Spleen (tissue), 11 donors: ENCODE data around the gene RIPPLY2. TPM values are rescaled to one million over a fixed set of nuclear protein-coding genes. Genes with fewer than 3 reads are reported as not detected.

Experiments
- DNase-seq: peaks from one replicate; pipeline ENCODE4 v3.0.0-alpha.2; 2020
- H3K27ac ChIP-seq, 8 donors: fragments of 200-600 bp; sonication (generic) in 7 of 8; 1 replicate in 4 of 8; 2 replicates in 4 of 8; pipeline versions ENCODE4 v1.5.0 to v1.8.0; 2016 to 2021; ENCODE audit warnings: inconsistent platforms in 4 of 8, mild to moderate bottlenecking in 4 of 8, moderate library complexity in 1 of 8
- H3K27me3 ChIP-seq, 7 donors: fragments of 200-600 bp; sonication (generic) in 6 of 7; replicated peaks in 1 of 7; 1 replicate in 4 of 7; 2 replicates in 3 of 7; pipeline versions ENCODE4 v1.5.0 to v1.8.0; 2016 to 2021; ENCODE audit warnings: inconsistent platforms in 3 of 7, mild to moderate bottlenecking in 1 of 7
- H3K36me3 ChIP-seq, 6 donors: fragments of 200-600 bp; sonication (generic) in 5 of 6; 1 replicate in 4 of 6; 2 replicates in 2 of 6; pipeline versions ENCODE4 v1.5.0 to v1.8.0; 2016 to 2021; ENCODE audit warnings: inconsistent platforms in 2 of 6
- H3K4me1 ChIP-seq, 6 donors: fragments of 200-600 bp; sonication (generic) in 5 of 6; 1 replicate in 3 of 6; 2 replicates in 3 of 6; pipeline versions ENCODE4 v1.5.0 to v1.8.0; 2016 to 2021; ENCODE audit warnings: inconsistent platforms in 3 of 6
- H3K4me3 ChIP-seq, 8 donors: fragments of 200-600 bp; sonication (generic) in 7 of 8; 1 replicate in 4 of 8; 2 replicates in 4 of 8; pipeline versions ENCODE4 v1.5.0 to v1.8.0; 2016 to 2021; ENCODE audit warnings: inconsistent platforms in 4 of 8, mild to moderate bottlenecking in 4 of 8, moderate library complexity in 2 of 8
- H3K9me3 ChIP-seq, 8 donors: fragments of 200-600 bp; sonication (generic) in 7 of 8; 1 replicate in 4 of 8; 2 replicates in 4 of 8; pipeline versions ENCODE4 v1.5.0 to v1.8.0; 2016 to 2021; ENCODE audit warnings: inconsistent platforms in 4 of 8
- POLR2A ChIP-seq, 3 donors: fragments of 450-650 bp; IDR thresholded peaks; one replicate each; pipeline ENCODE4 v1.5.1; 2017; ENCODE audit warnings: antibody characterized with exemption in 3 of 3, mild to moderate bottlenecking in 1 of 3
- POLR2AphosphoS5 ChIP-seq, 3 donors: sonication (generic); formaldehyde crosslinking; IDR thresholded peaks; one replicate each; pipeline ENCODE4 v1.5.1; 2017; ENCODE audit warnings: antibody characterized with exemption in 3 of 3
- WGBS, 5 donors: extraction: QIAGEN DNeasy Blood & Tissue Kit in 3 of 5; methylation state at CpG; one replicate each; pipeline versions ENCODE4 v1.1.5 to v1.1.7; 2013 to 2018; 5-methylcytosine and 5-hydroxymethylcytosine counted together
- intact Hi-C: fragments of 100-400 bp; cut with DNase I; formaldehyde crosslinking; loops from one replicate; pipeline ENCODE4 v1.15.0; 2023; ENCODE audit warnings: low total_unique reads
- polyA plus RNA-seq, 3 donors: library from polyadenylated mRNA; stranded (reverse); fragments of 200-250 nt; gene quantifications; one replicate each; pipeline ENCODE4 v1.2.1, GENCODE V29; 2013
- total RNA-seq, 7 donors: library from RNA; depleted of rRNA in 3 of 7; stranded (reverse); fragments of >200 nt in 3 of 7; fragmentation: NEBNext Ultra II Directional in 4 of 7; extraction: Animal tissue kit (Norgen Biotek cat#: 25700) in 4 of 7; gene quantifications; one replicate each; pipeline versions ENCODE4 v1.1.0 to v1.2.1, GENCODE V29; 2016 to 2021
- TF ChIP-seq, protein P1 (sequence below), 11 experiments: fragments of 200-600 bp in 7 of 11; fragments of 450-650 bp in 4 of 11; sonication (generic) in 4 of 11; IDR thresholded peaks in 8 of 11; conservative IDR thresholded peaks in 3 of 11; 1 replicate in 7 of 11; 2 replicates in 4 of 11; pipeline versions ENCODE4 v1.4.0 to v1.8.0; 2016 to 2021; ENCODE audit warnings: antibody characterized with exemption in 11 of 11, inconsistent platforms in 4 of 11, mild to moderate bottlenecking in 1 of 11
- donor health status: healthy with polysubstance abuse.
- donor health status: DM: no; HTN: no; CAD: no; lungs with moderate emphysema.
- donor health status: DM: no; HTN: no; CAD: no.
- donor health status: Bipolar disorder and iron deficiency.
- donor health status: healthy.
- donor health status: DM: no; HTN: no; CAD: no.
- donor health status: DM: yes; HTN: yes; CAD: no.

Gene RIPPLY2
- total and polyA plus RNA-seq, 10 donors, result 0.42 TPM; not detected in 9

DNA sequence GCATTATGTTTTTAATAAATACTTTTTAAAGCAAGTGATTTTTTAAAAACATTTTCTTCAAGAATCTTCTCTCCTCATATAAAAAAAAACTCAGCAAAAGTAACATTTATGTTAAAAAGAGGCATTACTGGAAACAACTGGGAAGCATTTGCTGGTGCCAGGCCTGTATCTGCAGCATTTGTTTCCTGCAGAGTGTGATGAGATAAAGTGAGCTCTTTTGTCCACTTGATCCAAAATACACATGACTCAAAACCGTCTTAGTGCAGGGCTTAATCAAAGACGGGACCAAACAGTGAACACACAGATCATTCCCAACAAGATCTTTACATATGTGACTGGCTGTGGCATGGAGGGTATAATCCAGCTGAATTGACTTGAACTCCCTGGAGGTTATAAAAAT, 28.3 kb upstream of the RIPPLY2 start:
- Histone ChIP-seq H3K27ac (no peak overlapping the region), H3K9me3 (peaks cover 0 to 3% (median 0%) of the 10 kb centered on the region in 8 donors), H3K36me3 (no peaks in the 10 kb centered on the region), H3K27me3 (no peaks in the 10 kb centered on the region), H3K4me1 (no peaks in the 10 kb centered on the region), H3K4me3 (no peak overlapping the region)
- DNase-seq, result no peak
- whole genome bisulfite sequencing, 5 donors, result 27 to 49% (median 38%) methylated on average over 2 of the region's 2 CpGs
- intact Hi-C loops, result no loop called here
- TF ChIP-seq POLR2A (IDR thresholded peaks at IDR 0.05) (no peak), POLR2AphosphoS5 (IDR thresholded peaks at IDR 0.05) (no peak)
- TF ChIP-seq, protein P1, sequence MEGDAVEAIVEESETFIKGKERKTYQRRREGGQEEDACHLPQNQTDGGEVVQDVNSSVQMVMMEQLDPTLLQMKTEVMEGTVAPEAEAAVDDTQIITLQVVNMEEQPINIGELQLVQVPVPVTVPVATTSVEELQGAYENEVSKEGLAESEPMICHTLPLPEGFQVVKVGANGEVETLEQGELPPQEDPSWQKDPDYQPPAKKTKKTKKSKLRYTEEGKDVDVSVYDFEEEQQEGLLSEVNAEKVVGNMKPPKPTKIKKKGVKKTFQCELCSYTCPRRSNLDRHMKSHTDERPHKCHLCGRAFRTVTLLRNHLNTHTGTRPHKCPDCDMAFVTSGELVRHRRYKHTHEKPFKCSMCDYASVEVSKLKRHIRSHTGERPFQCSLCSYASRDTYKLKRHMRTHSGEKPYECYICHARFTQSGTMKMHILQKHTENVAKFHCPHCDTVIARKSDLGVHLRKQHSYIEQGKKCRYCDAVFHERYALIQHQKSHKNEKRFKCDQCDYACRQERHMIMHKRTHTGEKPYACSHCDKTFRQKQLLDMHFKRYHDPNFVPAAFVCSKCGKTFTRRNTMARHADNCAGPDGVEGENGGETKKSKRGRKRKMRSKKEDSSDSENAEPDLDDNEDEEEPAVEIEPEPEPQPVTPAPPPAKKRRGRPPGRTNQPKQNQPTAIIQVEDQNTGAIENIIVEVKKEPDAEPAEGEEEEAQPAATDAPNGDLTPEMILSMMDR (IDR thresholded peaks at IDR 0.05 in 8 of 11, conservative IDR thresholded peaks at IDR 0.05 in 3 of 11), result no peak

DNA sequence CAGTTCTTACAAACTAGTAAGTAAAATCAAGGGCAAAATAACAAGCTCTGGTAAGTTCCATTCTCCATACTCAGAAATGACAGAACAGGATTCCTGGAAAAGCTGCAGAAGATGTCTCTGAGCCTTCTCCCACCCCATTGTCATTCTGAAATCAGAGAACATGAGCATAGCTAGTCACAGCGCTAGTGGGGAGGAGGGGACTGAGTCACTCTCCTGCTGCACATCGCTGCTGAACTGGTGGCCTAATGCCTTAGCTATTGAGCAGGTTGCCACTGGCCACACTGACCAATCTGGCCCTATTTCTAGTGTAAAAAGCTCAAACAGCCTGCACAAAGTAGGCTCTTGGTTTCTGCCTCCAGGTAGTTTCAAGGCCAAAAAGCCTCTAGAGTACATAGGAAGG, 26.1 kb upstream of the RIPPLY2 start:
- peaks cover 0 to 3% (median 0%) of the 10 kb centered on the region in 8 donors for H3K9me3 ChIP-seq
- WGBS, 5 donors, result 33 to 74% (median 54%) methylated on average over 2 of the region's 2 CpGs
- no peak for TF ChIP-seq POLR2AphosphoS5 (IDR thresholded peaks at IDR 0.05)
- TF ChIP-seq, protein P1 (IDR thresholded peaks at IDR 0.05 in 8 of 11, conservative IDR thresholded peaks at IDR 0.05 in 3 of 11), result no peak
- H3K36me3 ChIP-seq, result no peaks in the 10 kb centered on the region
- no peak overlapping the region for H3K27ac ChIP-seq
- intact Hi-C loops, result no loop called here
- H3K4me1 ChIP-seq, result no peaks in the 10 kb centered on the region
- H3K27me3 ChIP-seq, result no peaks in the 10 kb centered on the region
- no peak for DNase-seq
- no peak overlapping the region for H3K4me3 ChIP-seq

DNA sequence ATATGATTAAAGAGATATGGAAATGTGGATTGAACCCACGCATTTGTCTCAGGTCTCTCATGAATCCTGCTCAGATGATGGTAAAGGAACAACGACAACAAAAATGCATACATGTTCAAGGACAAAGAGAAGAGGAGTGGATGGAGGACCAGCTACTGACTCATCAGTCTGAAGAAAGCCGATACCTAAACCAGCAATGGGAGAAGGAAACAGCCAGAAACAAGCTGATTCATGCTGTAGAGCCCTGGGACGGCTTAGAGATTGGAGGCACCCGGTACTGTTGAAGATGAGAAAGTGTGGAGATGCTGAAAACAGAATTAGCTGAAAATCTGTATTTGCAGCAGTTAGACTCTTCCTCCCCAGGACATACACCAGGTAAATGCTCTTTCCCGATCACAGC, 14.4 kb upstream of the RIPPLY2 start:
- WGBS, 5 donors, result 79 to 93% (median 83%) methylated on average over 6 of the region's 6 CpGs

DNA sequence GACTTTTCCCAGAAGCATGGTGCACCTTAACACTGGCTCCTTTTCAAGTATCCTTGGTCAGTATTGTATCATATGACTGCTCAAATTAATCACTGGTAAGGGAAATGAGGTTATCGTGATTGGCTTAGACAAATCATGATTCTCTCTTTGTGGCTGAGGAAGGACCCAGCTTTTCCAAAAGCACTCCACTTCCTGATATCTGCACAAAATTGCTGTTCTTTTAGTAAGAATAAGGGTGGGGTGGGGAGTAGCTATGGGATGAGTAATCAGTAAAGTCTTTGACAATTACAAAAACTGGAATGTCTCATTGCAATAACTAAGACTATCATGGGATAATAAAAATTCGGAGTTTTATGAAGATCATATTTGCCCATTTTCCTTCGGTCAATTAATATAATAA, 9.0 kb upstream of the RIPPLY2 start:
- TF ChIP-seq POLR2AphosphoS5 (IDR thresholded peaks at IDR 0.05), result no peak
- TF ChIP-seq, protein P1 (IDR thresholded peaks at IDR 0.05 in 8 of 11, conservative IDR thresholded peaks at IDR 0.05 in 3 of 11), result no peak
- no peak for TF ChIP-seq POLR2A (IDR thresholded peaks at IDR 0.05)
- H3K27me3 ChIP-seq, result peaks cover 0 to 8% (median 0%) of the 10 kb centered on the region in 7 donors
- no peak overlapping the region for H3K4me3 ChIP-seq
- no peak overlapping the region for H3K27ac ChIP-seq
- no peak for DNase-seq
- intact Hi-C loops, result no loop called here
- H3K36me3 ChIP-seq, result no peaks in the 10 kb centered on the region
- H3K9me3 ChIP-seq, result peaks cover 0 to 9% (median 6%) of the 10 kb centered on the region in 8 donors
- 83 to 95% (median 87%) methylated on average over 3 of the region's 3 CpGs for WGBS, 5 donors
- H3K4me1 ChIP-seq, result no peaks in the 10 kb centered on the region

More for the DNA sequence above, 14.4 kb upstream of the RIPPLY2 start:
- intact Hi-C loops, result no loop called here
- TF ChIP-seq POLR2AphosphoS5 (IDR thresholded peaks at IDR 0.05), result no peak
- no peak for TF ChIP-seq POLR2A (IDR thresholded peaks at IDR 0.05)
- TF ChIP-seq, protein P1 (IDR thresholded peaks at IDR 0.05 in 8 of 11, conservative IDR thresholded peaks at IDR 0.05 in 3 of 11), result no peak
- Histone ChIP-seq H3K4me3 (no peak overlapping the region), H3K4me1 (no peaks in the 10 kb centered on the region), H3K36me3 (no peaks in the 10 kb centered on the region), H3K9me3 (peaks cover 0 to 39% (median 6%) of the 10 kb centered on the region in 8 donors), H3K27me3 (peaks cover 0 to 12% (median 3%) of the 10 kb centered on the region in 7 donors), H3K27ac (no peak overlapping the region)
- no peak for DNase-seq
